GM21619 (cell line): Measurements from ENCODE around the gene CSNK1A1L.
"Not testable (repeated sequence)": the region's sequence is repeated elsewhere in the genome, so short reads cannot be mapped to it uniquely, and the experiment has no call there.

Experiments used
- ATAC-seq: cut with Tn5 transposase; IDR thresholded peaks from one replicate; pipeline ENCODE4 v1.9.1; 2021; ENCODE audit not compliant: unreplicated experiment

The CSNK1A1L gene

DNA sequence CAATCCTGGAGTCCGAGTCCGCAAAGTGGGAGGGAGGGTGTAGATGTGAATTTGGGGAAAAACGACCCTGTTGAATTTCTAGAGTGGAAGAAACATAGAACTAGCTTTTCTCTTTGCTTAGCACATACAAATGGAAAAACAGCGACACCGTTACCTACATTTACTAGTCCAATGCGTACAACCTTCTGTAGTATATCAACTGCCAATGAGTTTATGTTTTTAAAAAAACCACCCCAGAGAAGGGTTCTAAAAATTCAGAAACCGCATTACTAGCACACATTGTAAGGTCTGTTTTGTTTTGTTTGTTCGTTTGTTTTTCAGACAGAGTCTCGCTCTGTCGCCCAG lies 45.6 kb downstream of the CSNK1A1L start:
- ATAC-seq, result peak; percentile 23

DNA sequence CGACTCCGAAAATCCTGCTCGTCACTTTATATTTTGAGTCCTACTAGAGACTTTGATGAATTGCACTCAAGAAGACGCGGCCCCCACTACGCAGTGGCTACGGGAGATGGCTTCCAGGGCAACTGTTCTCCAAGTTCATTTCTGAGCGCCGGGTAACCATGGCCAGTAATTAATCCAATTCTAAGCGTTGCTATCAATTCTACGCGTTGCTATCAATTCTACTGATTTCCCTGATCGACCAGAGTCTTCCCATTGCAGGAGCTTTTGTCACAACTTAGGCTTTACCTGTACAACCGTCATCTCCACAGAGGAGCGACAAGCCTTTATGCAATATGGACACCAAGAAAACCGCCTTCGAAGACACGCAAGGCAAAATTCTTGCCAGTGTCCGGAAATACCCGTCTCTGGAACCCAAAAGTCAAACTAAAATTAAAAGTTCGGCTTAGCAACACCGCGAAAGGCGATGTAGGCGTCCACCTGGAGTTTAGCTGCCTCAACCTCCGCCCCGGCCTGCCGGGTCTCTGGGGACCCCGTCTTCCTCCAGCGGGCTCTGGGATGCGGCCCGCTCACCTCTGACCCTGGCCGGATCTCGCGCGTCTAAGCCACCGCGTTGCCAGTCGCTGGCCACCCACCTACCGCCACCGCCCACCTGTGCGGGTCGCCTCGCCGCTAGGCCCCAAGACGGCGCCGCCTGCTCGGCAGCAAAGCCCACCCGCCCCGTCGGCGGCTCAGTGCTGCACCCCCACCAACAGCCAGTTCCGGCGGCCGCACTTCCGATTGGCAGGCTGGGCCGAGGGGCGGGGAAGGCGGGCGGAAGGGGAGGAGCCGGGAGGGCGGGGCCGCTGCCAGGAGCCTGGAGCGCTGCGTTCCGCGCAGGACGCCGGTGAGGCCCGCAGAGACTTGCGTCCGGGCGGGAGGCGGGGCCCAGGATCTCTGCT lies 46.3 kb downstream of the CSNK1A1L start, which contains the start of gene SUPT20H:
SUPT20H (minus strand) TSS at position 779 of the 938 bp plus-strand sequence. CDS start 8,198 bp downstream, outside the sequence.
- ATAC-seq, result peak; percentile 97

DNA sequence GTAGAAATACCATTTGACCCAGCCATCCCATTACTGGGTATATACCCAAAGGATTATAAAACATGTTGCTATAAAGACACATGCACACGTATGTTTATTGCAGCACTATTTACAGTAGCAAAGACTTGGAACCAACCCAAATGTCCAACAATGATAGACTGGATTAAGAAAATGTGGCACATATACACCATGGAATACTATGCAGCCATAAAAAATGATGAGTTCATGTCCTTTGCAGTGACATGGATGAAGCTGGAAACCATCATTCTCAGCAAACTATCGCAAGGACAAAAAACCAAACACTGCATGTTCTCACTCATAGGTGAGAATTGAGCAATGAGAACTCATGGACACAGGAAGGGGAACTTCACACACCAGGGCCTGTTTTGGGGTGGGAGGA lies 49.2 kb downstream of the CSNK1A1L start:
- not testable (repeated sequence) for ATAC-seq
